LNCaP clone FGC (cell line): ENCODE measurements around the gene SLCO2A1.

Source experiments
- DNase-seq: peaks from one replicate; pipeline ENCODE4 v3.0.0-alpha.2; 2011; ENCODE audit warnings: low read depth
- H3K4me3 ChIP-seq: 2 replicates; pipeline ENCODE4 v1.5.1; 2011; ENCODE audit warnings: mild to moderate bottlenecking, low read depth, low read length, control low read depth
- CTCF ChIP-seq: IDR thresholded peaks from 2 replicates; pipeline ENCODE4 v1.5.1; 2012; ENCODE audit warnings: mild to moderate bottlenecking; ENCODE audit not compliant: control insufficient read depth, insufficient read depth; ENCODE audit errors: extremely low read depth

SLCO2A1 gene

GRCh38 chr3:134067531-134068161 lies 37.9 kb upstream of the SLCO2A1 start:
- DNase-seq = no peak
- no peak for TF ChIP-seq CTCF
- no peak overlapping the region for H3K4me3 ChIP-seq

GRCh38 chr3:134066651-134067530 lies 37.2 kb upstream of the SLCO2A1 start:
- H3K4me3 ChIP-seq = no peak overlapping the region
- DNase-seq = no peak
- no peak for TF ChIP-seq CTCF

- no peak overlapping the region for H3K4me3 ChIP-seq
- no peak for DNase-seq
- no peak for TF ChIP-seq CTCF
Measured at GRCh38 chr3:134066158-134066541, 36.4 kb upstream of the SLCO2A1 start.

- no peak overlapping the region for H3K4me3 ChIP-seq
- DNase-seq = no peak
- TF ChIP-seq CTCF = no peak
Measured at GRCh38 chr3:134065252-134066157, 35.8 kb upstream of the SLCO2A1 start.

- no peak for DNase-seq
- H3K4me3 ChIP-seq = no peak overlapping the region
- TF ChIP-seq CTCF = no peak
Measured at GRCh38 chr3:134064081-134064480, 34.4 kb upstream of the SLCO2A1 start.

- no peak for DNase-seq
- H3K4me3 ChIP-seq = no peak overlapping the region
- TF ChIP-seq CTCF = no peak
Measured at GRCh38 chr3:134061401-134061800, 31.7 kb upstream of the SLCO2A1 start.
